ENCODE data around the gene TRIO. TPM values are rescaled to one million over a fixed set of nuclear protein-coding genes. Genes with fewer than 3 reads are reported as not detected.

Gene TRIO
- total RNA-seq, 1 donor from 2014 or later = 192 TPM

DNA sequence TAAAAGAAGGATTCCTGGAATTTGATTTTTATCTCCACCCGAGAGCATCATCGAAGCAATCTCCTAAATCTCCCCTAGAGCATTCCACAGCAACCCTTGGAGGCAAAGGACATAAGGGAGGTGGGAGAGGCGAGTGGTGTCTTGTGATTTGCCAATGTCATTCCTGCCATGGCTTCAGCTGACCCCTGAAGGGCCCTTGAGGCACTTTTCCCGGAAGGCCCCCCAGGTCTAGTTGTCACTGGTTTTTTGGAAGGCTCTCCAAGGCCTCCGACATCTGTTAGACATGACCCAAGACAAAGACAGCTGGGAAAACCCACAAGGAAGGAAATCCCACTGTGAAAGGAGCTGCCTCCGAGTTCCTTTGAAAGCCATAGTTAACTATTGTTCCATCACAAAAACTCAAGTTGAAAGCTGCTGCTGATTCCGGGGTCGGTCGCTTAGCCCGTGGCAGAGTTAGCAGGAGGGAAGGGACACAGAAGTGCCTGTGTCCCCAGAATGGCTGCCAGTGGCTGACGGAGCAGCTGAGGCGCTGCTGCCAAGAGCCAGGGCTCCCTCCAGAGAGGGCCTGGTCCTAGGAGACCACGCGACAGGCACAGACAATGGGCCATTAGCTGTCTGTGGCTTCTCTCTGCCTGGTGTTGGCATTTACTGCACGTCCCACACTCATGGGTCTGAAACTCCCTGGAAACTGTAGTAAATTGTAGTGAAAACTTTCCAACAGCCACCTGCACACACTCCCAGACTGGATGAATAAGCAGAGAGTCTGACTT is 24.4 kb upstream of the TRIO start:
- intact Hi-C loops (cut with DNase I) = loop anchor here (10.0 kb wide), 1 partner anchor 146 kb away; no protein-coding TSS in a partner anchor
- ATAC-seq = peak; percentile 78
- DNase-seq (ENCODE audit: low spot score) = no peak

DNA sequence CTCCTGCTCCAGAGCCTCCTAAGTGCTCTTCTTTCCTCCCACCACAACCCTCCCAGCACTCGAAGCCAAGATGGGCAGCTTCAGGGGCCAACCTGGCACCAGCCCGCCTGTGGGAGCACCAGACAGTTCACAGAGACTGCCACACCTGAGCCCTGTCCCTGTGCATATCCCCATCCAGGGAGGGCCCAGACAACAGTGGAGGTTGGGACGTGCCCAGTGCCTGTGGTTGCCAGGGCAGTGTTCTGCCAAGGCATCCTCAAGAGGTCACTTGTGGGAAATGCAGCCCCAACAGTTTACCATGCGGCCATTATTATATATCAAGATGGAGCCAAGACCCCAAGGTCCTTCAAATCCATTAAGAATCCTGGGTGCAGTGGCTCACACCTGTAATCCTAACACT is 23.0 kb upstream of the TRIO start:
- intact Hi-C loops (cut with DNase I) = no loop called here
- DNase-seq (ENCODE audit: low spot score) = no peak
- ATAC-seq = no peak

DNA sequence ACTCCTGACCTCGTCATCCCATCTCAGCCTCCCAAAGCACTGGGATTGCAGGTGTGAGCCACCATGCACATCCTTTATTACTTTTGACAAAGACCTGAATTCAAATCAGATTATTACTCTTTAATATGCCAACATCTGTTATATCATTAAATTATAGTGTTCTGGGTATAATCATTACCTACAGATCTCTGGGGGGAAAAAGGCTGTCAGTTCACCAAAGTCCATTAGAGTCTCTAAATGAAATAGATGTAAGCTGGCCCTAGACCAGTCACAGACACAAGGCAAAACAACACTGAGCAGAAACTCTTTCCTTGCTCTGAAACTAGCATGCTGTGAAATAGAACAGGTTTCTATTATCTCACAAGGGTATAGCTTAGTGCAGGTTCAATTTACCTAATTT is 21.6 kb upstream of the TRIO start:
- DNase-seq (ENCODE audit: low spot score) = no peak
- ATAC-seq = no peak
- intact Hi-C loops (cut with DNase I) = no loop called here

DNA sequence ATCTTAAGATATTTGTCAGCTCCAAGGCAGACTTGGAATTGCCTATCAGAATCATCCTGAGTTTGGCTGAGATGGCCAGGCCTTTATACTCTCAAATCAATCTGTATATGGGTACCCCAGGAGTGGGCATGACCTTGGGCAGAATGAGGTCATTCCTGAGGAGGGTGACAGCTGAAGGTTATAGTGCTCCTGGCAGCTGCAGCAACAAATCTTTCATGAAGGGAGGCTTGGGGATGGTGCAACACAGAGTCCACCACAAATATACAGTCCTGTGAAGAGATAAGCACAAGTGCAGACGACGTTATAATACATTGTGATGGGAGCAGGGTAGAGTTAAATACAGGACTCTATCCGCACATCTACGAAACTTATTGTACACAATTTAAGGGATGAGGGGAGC is 21.1 kb upstream of the TRIO start:
- intact Hi-C loops (cut with DNase I) = no loop called here
- DNase-seq (ENCODE audit: low spot score) = no peak
- no peak for ATAC-seq

DNA sequence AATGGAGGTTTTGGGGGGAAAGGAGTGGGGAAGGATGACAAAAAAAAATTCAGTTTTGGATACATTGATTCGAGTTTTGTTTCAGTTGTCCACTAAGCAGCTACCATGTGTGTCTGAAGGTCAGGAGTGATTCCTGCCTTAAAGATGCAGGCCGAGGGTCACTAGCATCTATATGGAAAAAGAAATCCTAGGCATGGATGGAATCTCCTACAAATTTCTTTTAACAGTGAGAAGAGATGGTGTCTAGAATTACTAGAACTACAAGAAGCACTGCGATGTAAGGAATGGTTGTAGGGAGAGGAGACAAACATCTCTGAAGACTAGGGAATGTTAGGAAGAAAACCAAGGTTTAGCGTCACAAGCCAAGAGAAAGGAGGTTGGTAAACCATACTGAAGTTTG is 19.6 kb upstream of the TRIO start:
- no peak for ATAC-seq
- intact Hi-C loops (cut with DNase I) = no loop called here
- no peak for DNase-seq (ENCODE audit: low spot score)

DNA sequence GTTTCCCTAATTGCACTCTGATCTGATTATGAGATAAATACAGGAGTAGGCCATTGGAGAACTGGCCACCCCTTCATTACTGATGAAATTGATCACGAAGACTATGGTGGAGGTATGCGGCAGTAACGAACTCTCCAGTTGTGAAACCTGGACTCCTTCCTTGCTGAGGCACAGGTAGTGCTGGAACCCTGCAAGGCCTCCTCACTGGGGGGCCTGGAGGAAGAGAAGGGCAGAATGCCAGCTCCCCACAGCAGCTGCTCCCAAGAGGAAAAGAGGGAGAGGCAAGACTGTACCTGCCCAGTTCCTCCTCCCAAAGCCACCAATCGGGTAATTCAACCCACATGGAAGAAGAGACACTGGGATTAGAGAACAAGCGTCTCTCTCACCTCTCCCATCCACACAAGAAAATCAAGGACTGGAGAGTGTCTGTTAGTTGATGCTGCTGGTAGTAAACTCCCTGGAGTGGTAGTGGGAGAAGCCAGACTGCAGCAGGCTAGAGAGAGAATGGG is 19.1 kb upstream of the TRIO start:
- intact Hi-C loops (cut with DNase I) = no loop called here
- DNase-seq (ENCODE audit: low spot score) (no peak), ATAC-seq (no peak)

DNA sequence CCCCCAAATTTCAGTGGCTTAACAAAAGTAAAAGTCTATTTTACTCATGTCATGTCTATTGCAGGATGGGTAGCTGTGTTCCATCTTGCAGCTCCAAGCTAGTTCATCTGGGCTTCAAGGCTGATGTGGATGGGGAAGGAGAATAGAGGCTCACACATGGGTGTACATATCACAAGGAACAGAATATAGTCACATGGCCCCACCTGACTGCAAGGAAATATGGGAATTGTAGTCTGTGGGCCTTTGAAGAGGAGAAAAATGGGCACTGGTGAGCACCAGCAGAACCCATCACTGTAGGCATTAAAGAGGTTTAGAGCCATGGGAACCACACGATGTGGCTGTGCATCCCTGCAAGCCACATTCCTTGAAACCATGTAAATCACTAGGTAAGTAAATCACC is 17.9 kb upstream of the TRIO start:
- ATAC-seq (no peak), DNase-seq (ENCODE audit: low spot score) (no peak)
- intact Hi-C loops (cut with DNase I) = no loop called here

DNA sequence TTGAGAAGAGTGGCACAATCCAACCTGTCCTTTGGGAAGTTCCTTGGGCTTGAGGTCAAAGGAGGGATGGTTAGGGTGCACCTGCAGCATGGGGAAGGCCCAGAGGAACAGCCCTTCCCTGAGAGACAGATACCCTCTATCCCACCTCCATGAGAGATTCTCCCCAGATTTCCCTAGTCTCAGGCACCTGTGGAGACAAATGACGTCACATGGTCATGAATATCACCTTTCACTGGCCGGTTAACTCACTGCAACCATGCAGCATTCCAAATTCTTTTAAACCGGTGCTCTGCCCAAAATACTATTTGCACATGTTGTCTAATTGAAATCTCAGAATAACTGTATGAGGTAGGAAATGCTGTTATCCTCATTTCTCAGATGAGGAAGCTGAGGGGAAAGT is 15.6 kb upstream of the TRIO start:
- DNase-seq (ENCODE audit: low spot score) (no peak), ATAC-seq (no peak)
- intact Hi-C loops (cut with DNase I) = no loop called here

DNA sequence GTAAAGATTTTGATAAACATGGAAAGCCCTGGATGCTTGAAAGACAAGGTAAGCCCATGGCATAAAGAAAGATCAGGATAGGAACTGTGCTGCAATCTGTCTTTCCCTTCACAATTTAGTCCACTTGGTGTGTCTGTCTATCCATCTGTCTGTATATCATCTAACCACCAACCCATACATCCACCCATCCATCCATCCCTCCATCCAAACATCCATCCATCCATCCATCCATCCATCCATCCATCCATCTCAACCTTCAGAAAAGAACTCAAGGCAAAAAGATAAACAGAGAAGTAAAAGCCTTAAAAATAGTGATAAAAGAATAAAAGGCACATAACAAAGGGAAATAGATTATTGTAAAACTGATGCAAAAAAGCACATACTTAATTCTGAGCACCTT is 15.1 kb upstream of the TRIO start:
- intact Hi-C loops (cut with DNase I) = no loop called here
- no peak for ATAC-seq
- DNase-seq (ENCODE audit: low spot score) = no peak

DNA sequence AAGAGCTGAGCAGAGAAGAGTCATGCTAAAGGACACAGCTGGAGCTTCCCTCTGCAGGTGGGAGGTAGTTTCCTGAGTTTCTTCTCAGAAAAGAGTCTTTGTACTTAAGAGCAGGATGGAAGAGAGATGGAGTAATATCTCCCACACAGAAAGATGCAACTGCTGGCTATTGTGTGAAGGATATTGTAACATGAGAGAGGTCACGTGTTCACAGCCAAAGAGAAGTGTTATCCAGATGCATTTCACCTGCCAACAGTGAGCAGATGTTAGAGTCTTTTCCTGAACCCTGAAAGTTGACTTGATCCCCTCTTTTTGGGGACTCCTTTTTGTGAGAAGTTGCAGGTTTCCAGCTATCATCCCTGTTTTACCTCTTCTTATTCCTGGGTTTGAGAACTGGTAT is 14.0 kb upstream of the TRIO start:
- intact Hi-C loops (cut with DNase I) = no loop called here
- DNase-seq (ENCODE audit: low spot score) (no peak), ATAC-seq (no peak)

DNA sequence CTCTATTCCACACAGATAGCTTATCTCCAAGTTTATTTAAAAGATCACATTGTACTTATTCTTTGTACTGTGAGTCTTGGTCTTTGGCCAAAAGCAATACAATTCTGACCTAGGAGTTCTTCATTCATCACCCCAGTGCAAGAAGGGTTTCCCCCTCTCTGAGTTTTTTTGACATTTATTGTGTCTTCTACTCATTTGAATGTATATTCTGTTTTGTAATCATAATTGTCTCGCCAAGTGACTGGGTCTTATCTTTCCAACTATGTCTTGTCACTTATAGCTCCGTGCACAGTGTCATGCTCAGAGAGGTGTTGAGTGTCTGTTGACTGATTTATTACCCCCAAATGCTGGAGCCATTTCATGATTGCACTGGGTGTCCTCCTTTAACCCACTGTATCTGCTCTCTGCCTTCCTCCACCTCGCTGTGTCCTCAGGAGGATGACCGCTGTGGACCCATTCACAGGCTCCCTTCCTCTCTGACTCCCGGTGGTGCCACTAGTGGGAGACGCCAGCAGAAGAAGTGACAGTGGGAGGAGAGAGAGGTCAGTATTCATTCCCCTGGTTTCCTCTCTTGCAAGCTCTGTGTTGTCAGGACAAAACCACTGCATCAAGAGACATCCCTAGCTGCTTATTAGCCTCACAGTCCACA is 11.2 kb upstream of the TRIO start:
- intact Hi-C loops (cut with DNase I) = no loop called here
- ATAC-seq (no peak), DNase-seq (ENCODE audit: low spot score) (no peak)

DNA sequence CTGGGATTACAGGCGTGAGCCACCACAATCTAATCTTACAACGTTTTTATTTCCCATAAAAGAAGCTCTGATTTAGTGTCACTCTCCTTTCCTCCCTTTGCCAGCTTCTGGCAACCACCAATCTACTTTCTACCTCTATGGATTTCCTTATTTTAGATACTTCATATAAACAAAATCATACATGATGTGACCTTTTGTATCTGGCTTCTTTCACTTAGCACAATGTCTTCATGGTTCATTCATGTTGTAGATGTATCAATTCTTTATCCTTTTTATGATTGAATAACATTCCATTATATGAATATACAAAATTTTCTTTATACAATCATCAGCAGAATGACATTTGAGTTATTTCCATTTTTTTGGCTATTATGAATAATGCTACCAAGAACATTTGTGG is 9.7 kb upstream of the TRIO start:
- ATAC-seq = no peak
- no peak for DNase-seq (ENCODE audit: low spot score)
- intact Hi-C loops (cut with DNase I) = no loop called here

DNA sequence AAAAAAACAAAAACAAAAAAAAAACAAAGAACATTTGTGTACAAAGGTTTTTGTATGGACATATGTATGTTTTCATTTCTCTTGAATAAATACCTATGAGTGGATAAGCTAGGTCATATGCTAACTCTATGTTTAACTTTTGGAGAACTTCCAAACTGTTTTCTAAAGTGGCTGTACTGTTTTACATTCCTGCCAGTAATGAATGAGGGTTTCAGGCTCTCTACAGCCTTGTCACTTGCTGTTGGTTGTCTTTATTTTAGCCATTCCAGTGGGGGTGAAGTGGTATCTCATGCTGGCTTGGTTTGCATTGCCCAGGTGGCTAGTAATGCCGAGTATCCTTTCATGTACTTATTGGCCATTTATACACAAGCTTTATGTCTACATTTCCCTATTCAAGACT is 9.1 kb upstream of the TRIO start:
- no peak for ATAC-seq
- intact Hi-C loops (cut with DNase I) = no loop called here

DNA sequence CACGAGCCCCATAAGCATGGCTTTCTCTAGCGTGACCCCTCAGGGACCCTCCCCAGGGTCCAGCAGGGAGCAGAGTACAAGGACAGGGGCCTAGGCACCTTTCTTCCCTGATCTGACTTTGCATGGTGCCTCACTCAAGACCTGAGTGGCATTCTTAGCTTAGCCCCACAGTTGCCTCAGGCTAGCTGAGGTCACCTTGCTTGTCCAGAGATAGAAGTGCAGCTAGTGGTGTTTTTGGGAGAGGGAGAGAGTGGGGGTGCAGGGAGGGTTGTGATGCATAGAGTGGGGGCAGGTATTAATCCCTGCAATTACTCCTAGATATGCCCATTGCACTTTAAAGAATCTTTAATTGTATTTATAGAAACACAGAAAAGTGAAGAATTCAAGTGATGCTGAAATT is 8.4 kb upstream of the TRIO start:
- DNase-seq (ENCODE audit: low spot score) (no peak), ATAC-seq (no peak)
- intact Hi-C loops (cut with DNase I) = no loop called here

More for the DNA sequence above, 9.1 kb upstream of the TRIO start:
- DNase-seq (ENCODE audit: low spot score) = no peak

DNA sequence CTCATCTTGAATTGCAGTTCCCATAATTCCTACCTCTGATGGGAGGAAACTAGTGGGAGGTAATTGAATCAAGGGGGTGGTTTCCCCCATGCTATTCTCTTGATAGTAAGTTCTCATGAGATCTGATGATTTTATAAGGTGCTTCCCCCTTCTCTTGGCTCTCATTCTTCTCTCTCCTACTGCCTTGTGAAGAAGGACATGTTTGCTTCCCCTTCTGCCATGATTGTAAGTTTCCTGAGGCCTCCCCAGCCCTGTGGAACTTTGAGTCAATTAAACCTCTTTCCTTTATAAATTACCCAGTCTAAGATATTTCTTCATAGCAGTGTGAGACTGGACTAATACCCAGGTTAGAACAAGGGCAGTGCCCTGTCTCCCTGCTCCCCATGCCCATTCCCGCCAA is 7.5 kb upstream of the TRIO start:
- intact Hi-C loops (cut with DNase I) = no loop called here
- no peak for DNase-seq (ENCODE audit: low spot score)
- no peak for ATAC-seq

DNA sequence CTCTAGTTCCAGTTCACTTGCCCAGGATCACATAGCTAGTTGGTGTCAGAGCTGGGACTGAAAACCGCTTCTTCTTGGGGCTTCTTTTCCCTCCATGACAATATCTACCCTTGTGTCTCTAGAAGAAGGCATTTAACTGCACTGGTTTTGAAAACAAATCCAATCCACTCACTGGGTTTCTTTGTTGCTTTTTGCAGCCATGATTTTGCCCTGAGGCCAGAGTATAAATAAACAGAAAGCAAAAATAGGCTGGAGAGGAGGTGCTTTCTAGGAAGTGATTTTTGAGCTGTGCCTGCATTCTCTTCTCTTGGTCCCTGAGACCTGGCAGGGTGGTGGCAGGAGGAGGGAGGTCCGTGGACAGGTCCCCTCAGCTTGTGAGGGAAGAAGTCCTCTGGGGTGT is 6.9 kb upstream of the TRIO start:
- ATAC-seq = no peak
- intact Hi-C loops (cut with DNase I) = no loop called here
- DNase-seq (ENCODE audit: low spot score) = no peak

DNA sequence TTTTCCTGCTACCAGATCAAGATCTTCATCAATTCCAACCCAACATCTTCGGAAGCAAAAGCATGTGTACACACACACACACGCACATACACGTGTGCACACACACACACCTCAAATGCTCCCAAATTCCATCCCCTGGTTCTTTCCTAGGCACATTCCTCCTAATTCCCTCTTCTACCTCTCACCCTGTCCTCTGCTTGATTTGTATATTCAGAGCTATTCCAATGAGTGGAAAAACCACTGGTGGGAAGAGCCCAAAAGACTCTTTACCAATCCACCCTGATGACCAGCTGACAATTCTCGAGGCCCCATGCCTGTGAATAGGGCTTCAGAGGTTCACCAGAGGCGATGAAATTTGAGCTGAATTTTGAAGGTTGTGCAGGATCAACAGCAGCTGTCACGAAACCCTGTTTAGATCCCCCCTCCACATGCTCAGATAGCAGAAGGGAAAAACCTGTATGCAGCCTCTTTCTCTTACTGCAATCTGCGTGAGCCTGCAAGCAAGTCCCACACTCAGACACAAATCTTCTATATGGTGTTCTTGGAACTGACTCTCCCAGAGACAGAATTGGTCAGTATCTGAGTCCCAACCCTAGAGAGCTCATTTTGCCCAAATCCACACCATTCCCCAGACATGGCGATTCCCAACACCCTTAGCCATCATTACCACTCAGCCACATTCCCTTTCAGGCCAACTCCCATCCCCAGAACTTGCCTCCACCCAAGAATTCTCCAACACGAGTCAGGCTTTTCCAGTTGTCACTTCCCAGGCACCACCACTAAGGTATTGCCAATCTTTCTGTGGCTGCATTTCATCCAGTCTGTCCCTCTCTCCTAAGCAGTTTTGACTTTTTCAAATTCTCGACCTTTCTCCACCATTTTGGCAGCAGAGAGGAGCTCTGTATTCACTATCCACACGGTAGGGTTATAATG is 4.3 kb upstream of the TRIO start:
- intact Hi-C loops (cut with DNase I) = no loop called here
- DNase-seq (ENCODE audit: low spot score) = no peak

DNA sequence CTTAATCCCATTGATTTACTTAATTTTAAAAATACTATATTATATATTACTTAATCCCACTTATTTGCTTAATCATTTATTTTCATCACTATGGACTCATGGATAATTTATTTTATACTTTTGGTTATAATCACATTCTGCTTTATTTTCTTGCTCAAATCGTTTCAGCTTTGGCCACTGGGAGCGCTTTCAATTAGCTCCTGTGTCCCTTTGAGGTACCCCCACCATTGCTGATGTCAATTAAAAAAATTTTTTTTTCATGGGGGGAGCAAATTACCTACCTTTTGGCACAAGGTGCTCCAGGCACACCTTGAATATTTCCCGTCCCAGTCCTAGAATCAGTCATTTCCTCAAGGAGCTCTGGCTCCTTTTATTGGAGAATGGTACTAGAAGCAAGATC is 1.4 kb upstream of the TRIO start:
- intact Hi-C loops (cut with DNase I) = loop anchor here (5.0 kb wide), 1 partner anchor 121 kb away; no protein-coding TSS in a partner anchor
- ATAC-seq (no peak), DNase-seq (ENCODE audit: low spot score) (no peak)

More for the DNA sequence above, 4.3 kb upstream of the TRIO start:
- no peak for ATAC-seq

DNA sequence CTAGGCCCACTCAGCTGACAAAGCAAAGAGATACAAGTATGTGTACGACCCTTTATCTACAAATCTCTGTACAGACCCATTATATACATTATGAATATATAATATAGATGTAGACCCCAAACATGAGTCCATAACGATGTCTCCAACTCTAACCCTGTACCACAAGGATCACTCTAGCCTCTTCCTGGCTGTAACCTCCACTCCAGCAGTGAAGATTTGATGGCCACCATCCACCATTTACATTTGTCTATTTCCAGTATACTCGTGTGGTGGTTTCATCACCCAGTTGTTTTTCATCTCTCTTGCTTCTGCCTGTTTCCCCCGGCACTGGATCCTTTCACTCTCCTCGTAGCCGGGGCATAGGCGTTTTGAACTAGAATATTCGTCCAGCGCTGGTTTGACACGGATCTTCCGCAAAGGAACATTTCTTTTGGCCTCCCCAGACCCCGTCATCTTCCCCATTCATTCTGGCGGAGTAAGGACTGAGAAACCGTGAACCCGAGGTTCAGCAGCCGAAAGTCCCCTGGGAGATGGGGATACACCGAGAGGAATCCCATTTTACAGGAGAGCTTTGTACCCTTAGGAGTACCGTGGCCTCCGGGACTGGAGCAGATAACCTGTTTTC is 828 bp upstream of the TRIO start:
- intact Hi-C loops (cut with DNase I) = loop anchor here (5.0 kb wide), 1 partner anchor 120 kb away; no protein-coding TSS in a partner anchor
- DNase-seq (ENCODE audit: low spot score) (no peak), ATAC-seq (no peak)
